GM12891 (cell line): ENCODE measurements around the gene PLEKHH1.
"Not testable (repeated sequence)": the region's sequence is repeated elsewhere in the genome, so short reads cannot be mapped to it uniquely, and the experiment has no call there.

Source experiments
- PAX5 ChIP-seq: IDR thresholded peaks from 2 replicates; pipeline ENCODE4 v1.6.1; 2011; ENCODE audit warnings: low read length, moderate library complexity, mild to moderate bottlenecking; ENCODE audit not compliant: insufficient read depth, severe bottlenecking
- POLR2A ChIP-seq: IDR thresholded peaks from 2 replicates; pipeline ENCODE4 v1.6.1; 2011; ENCODE audit warnings: low read depth, low read length, control low read depth
- POLR2AphosphoS5 ChIP-seq: IDR thresholded peaks from 2 replicates; pipeline ENCODE4 v1.6.1; 2011; ENCODE audit warnings: low read depth, low read length, control low read depth
- TAF1 ChIP-seq: IDR thresholded peaks from 2 replicates; pipeline ENCODE4 v1.6.1; 2011; ENCODE audit warnings: low read depth, low read length, control low read depth

- not testable (repeated sequence) for TF ChIP-seq POLR2A, POLR2AphosphoS5, PAX5, TAF1
Measured at GRCh38 chr14:67600562-67600974, 67.5 kb downstream of the PLEKHH1 start.
